GM12878 (cell line): ENCODE data around the gene MYMX. TPM values are rescaled to one million over a fixed set of nuclear protein-coding genes. Genes with fewer than 3 reads are reported as not detected.

ENCODE experiments used
- BHLHE40 ChIP-seq, 2 experiments: fragments of 450-650 bp in 1 of 2; IDR thresholded peaks; 2 replicates each; pipeline ENCODE4 v1.6.1; 2011 to 2017; ENCODE audit warnings: low read depth in 2 of 2, borderline replicate concordance in 1 of 2, improper control_type of control experiment in 1 of 2, low read length in 1 of 2, mild to moderate bottlenecking in 1 of 2
- CHD2 ChIP-seq: IDR thresholded peaks from 2 replicates; pipeline ENCODE4 v1.6.1; 2011; ENCODE audit warnings: low read depth, low read length, improper control_type of control experiment, borderline replicate concordance
- EZH2 ChIP-seq: IDR thresholded peaks from 2 replicates; pipeline ENCODE4 v1.6.1; 2012; ENCODE audit warnings: low read depth, mild to moderate bottlenecking, control low read depth, inconsistent platforms, low read length, borderline replicate concordance; ENCODE audit not compliant: control insufficient read depth
- GABPA ChIP-seq: IDR thresholded peaks from 2 replicates; pipeline ENCODE4 v1.6.1; 2014; ENCODE audit warnings: antibody characterized with exemption, low read depth, mild to moderate bottlenecking, inconsistent platforms
- GATAD2B ChIP-seq: fragments of 450-650 bp; conservative IDR thresholded peaks from 2 replicates; pipeline ENCODE4 v1.6.1; 2017; ENCODE audit warnings: low read depth, mild to moderate bottlenecking, moderate library complexity
- IKZF1 ChIP-seq: fragments of 450-650 bp; conservative IDR thresholded peaks from 2 replicates; pipeline ENCODE4 v1.6.1; 2017; ENCODE audit warnings: antibody characterized with exemption, mild to moderate bottlenecking
- IRF4 ChIP-seq: IDR thresholded peaks from 2 replicates; pipeline ENCODE4 v1.6.1; 2011; ENCODE audit warnings: low read depth, low read length
- KAT2A ChIP-seq: conservative IDR thresholded peaks from 2 replicates; pipeline ENCODE4 v1.6.1; 2011; ENCODE audit warnings: low read depth, low read length; ENCODE audit not compliant: control insufficient read depth
- KDM1A ChIP-seq: fragments of 200-600 bp; sonication (generic); IDR thresholded peaks from 2 replicates; pipeline ENCODE4 v1.6.1; 2016; ENCODE audit warnings: borderline replicate concordance
- LARP7 ChIP-seq: fragments of 450-650 bp; IDR thresholded peaks from 2 replicates; pipeline ENCODE4 v1.6.1; 2017; ENCODE audit warnings: mild to moderate bottlenecking
- MTA3 ChIP-seq: IDR thresholded peaks from 2 replicates; pipeline ENCODE4 v1.6.1; 2012; ENCODE audit warnings: low read length, inconsistent platforms, borderline replicate concordance
- NFYB ChIP-seq: IDR thresholded peaks from 2 replicates; pipeline ENCODE4 v1.6.1; 2011; ENCODE audit warnings: low read depth, mild to moderate bottlenecking, low read length, improper control_type of control experiment, moderate library complexity; ENCODE audit not compliant: insufficient read depth
- RBBP5 ChIP-seq: fragments of 200-600 bp; sonication (generic); conservative IDR thresholded peaks from 2 replicates; pipeline ENCODE4 v1.6.1; 2016
- SMAD1 ChIP-seq: fragments of 450-650 bp; IDR thresholded peaks from 2 replicates; pipeline ENCODE4 v1.6.1; 2018; ENCODE audit warnings: mild to moderate bottlenecking, low read depth; ENCODE audit not compliant: partially characterized antibody
- SMC3 ChIP-seq: IDR thresholded peaks from 2 replicates; pipeline ENCODE4 v1.6.1; 2011; ENCODE audit warnings: low read length, improper control_type of control experiment, borderline replicate concordance
- TARDBP ChIP-seq: IDR thresholded peaks from 2 replicates; pipeline ENCODE4 v1.6.1; 2016; ENCODE audit warnings: borderline replicate concordance
- TBL1XR1 ChIP-seq: IDR thresholded peaks from 2 replicates; pipeline ENCODE4 v1.6.1; 2012; ENCODE audit warnings: low read depth, low read length, improper control_type of control experiment
- ZNF274 ChIP-seq: IDR thresholded peaks from one replicate; pipeline ENCODE4 v1.8.0; 2011; ENCODE audit not compliant: insufficient read length, insufficient read depth
- polyA plus RNA-seq, 11 experiments: library from polyadenylated mRNA; depleted of rRNA in 4 of 11; unstranded in 6 of 11; stranded (reverse) in 5 of 11; fragments of >200 nt; fragmentation: Nextera tagmentation in 4 of 11; fragmentation: Illumina TruSeq in 1 of 11; extraction: Ambion mirVana in 4 of 11; extraction: Trizol in 1 of 11; gene quantifications; 1 replicate in 1 of 11; 2 replicates in 10 of 11; pipeline versions ENCODE4 v1.2.1 to v1.2.3, GENCODE V29; 2011 to 2016; ENCODE audit warnings: inconsistent platforms in 2 of 11, missing spikeins in 2 of 11, low read depth in 1 of 11
- total RNA-seq, 4 experiments: library from RNA; depleted of rRNA in 3 of 4; stranded (reverse); fragments of >200 nt in 3 of 4; fragmentation: Illumina TruSeq in 1 of 4; extraction: Trizol in 1 of 4; gene quantifications; 2 replicates each; pipeline versions ENCODE4 v1.2.1 to v1.2.3, GENCODE V29; 2013 to 2021
- TF ChIP-seq, protein P1 (sequence below): IDR thresholded peaks from 2 replicates; pipeline ENCODE4 v1.6.1; 2012; ENCODE audit warnings: improper control_type of control experiment, low read depth, low read length; ENCODE audit not compliant: insufficient replicate concordance
- TF ChIP-seq, protein P2 (sequence below): fragments of 150-350 bp; IDR thresholded peaks from 2 replicates; pipeline ENCODE4 v1.6.1; 2016; ENCODE audit warnings: low read depth, low read length

MYMX gene
- total and polyA plus RNA-seq, 10 of the 15 experiments (the other 5 are each of a cell fraction or from before 2014, with no cell fraction given): not detected

DNA sequence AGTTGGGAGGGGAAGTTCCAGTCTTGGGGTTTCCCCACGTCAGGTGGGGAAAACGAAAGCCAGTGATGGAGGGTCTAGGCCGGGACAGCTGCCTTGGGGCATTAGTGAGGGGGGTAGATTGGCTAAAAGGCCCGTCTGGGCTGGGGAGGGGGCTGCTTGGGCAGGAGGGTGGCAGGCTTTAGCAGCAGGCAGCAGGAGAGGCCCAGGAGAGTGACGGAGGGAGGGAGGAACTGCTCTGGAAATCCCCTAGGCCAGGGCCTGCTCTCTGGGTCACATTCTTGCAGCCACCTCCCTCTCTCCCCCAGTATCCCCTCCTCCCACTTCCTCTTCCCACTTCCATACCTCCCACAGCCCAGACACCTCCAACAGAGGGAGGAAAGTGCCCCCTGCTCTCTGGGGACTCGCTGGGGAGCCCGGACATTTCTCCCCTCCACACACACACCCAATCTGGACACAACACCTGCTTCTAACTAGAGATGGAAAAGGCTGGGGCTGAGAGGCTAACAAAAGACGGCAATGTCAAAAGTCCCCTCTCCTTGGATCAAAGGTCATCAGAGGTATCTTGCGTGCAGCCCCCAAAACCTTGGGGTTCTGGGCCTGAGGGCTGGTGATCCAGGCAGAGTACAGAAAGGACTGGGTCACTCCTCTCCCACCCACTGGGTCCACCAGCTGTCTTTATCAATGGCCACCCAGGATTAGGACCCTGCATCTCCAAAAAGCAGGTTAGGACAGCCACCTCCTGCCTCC lies 46.8 kb downstream of the MYMX start (continued):
- TF ChIP-seq TBL1XR1: no peak; the same call in 1 of the 2 replicates
- no peak for TF ChIP-seq NFYB
- no peak for TF ChIP-seq ZNF274
- TF ChIP-seq GABPA: no peak
- TF ChIP-seq SMAD1: peak; percentile 76
- no peak; the same call in 1 of the 2 replicates for TF ChIP-seq TARDBP
- TF ChIP-seq, protein P1, sequence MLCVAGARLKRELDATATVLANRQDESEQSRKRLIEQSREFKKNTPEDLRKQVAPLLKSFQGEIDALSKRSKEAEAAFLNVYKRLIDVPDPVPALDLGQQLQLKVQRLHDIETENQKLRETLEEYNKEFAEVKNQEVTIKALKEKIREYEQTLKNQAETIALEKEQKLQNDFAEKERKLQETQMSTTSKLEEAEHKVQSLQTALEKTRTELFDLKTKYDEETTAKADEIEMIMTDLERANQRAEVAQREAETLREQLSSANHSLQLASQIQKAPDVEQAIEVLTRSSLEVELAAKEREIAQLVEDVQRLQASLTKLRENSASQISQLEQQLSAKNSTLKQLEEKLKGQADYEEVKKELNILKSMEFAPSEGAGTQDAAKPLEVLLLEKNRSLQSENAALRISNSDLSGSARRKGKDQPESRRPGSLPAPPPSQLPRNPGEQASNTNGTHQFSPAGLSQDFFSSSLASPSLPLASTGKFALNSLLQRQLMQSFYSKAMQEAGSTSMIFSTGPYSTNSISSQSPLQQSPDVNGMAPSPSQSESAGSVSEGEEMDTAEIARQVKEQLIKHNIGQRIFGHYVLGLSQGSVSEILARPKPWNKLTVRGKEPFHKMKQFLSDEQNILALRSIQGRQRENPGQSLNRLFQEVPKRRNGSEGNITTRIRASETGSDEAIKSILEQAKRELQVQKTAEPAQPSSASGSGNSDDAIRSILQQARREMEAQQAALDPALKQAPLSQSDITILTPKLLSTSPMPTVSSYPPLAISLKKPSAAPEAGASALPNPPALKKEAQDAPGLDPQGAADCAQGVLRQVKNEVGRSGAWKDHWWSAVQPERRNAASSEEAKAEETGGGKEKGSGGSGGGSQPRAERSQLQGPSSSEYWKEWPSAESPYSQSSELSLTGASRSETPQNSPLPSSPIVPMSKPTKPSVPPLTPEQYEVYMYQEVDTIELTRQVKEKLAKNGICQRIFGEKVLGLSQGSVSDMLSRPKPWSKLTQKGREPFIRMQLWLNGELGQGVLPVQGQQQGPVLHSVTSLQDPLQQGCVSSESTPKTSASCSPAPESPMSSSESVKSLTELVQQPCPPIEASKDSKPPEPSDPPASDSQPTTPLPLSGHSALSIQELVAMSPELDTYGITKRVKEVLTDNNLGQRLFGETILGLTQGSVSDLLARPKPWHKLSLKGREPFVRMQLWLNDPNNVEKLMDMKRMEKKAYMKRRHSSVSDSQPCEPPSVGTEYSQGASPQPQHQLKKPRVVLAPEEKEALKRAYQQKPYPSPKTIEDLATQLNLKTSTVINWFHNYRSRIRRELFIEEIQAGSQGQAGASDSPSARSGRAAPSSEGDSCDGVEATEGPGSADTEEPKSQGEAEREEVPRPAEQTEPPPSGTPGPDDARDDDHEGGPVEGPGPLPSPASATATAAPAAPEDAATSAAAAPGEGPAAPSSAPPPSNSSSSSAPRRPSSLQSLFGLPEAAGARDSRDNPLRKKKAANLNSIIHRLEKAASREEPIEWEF: no peak
- TF ChIP-seq BHLHE40 (IDR thresholded peaks at IDR 0.05; ENCODE audit: borderline replicate concordance in 1 of 2, low read depth in 2 of 2, low read length in 1 of 2): peak; percentile 54; a peak in 2 of 4 replicates
- TF ChIP-seq LARP7: peak; percentile 38; the same call in 1 of the 2 replicates
- 0 out of 2 replicates have a peak, but pooled peaks have one; percentile 54 for TF ChIP-seq CHD2
- TF ChIP-seq IRF4: peak; percentile 73
- peak; percentile 99 for TF ChIP-seq IKZF1
- TF ChIP-seq RBBP5: no peak
- TF ChIP-seq EZH2: no peak
- TF ChIP-seq GATAD2B: peak; percentile 77
- no peak for TF ChIP-seq KAT2A
- no peak for TF ChIP-seq SMC3
- TF ChIP-seq MTA3: no peak
- TF ChIP-seq, protein P2, sequence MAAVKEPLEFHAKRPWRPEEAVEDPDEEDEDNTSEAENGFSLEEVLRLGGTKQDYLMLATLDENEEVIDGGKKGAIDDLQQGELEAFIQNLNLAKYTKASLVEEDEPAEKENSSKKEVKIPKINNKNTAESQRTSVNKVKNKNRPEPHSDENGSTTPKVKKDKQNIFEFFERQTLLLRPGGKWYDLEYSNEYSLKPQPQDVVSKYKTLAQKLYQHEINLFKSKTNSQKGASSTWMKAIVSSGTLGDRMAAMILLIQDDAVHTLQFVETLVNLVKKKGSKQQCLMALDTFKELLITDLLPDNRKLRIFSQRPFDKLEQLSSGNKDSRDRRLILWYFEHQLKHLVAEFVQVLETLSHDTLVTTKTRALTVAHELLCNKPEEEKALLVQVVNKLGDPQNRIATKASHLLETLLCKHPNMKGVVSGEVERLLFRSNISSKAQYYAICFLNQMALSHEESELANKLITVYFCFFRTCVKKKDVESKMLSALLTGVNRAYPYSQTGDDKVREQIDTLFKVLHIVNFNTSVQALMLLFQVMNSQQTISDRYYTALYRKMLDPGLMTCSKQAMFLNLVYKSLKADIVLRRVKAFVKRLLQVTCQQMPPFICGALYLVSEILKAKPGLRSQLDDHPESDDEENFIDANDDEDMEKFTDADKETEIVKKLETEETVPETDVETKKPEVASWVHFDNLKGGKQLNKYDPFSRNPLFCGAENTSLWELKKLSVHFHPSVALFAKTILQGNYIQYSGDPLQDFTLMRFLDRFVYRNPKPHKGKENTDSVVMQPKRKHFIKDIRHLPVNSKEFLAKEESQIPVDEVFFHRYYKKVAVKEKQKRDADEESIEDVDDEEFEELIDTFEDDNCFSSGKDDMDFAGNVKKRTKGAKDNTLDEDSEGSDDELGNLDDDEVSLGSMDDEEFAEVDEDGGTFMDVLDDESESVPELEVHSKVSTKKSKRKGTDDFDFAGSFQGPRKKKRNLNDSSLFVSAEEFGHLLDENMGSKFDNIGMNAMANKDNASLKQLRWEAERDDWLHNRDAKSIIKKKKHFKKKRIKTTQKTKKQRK: no peak
- TF ChIP-seq KDM1A: no peak
